Loucy (cell line): ENCODE results near the gene LIN28B.

Source experiments
- H2AFZ ChIP-seq: fragments of 200-600 bp; sonication (generic); 2 replicates; pipeline ENCODE4 v1.6.0; 2016; ENCODE audit warnings: antibody characterized with exemption, mild to moderate bottlenecking, low read length, moderate library complexity
- H3F3A ChIP-seq: fragments of 200-600 bp; 2 replicates; pipeline ENCODE4 v1.6.0; 2016; ENCODE audit warnings: antibody characterized with exemption, low read depth, mild to moderate bottlenecking
- H3K27me3 ChIP-seq: fragments of 200-600 bp; sonication (generic); 2 replicates; pipeline ENCODE4 v1.6.1; 2014; ENCODE audit warnings: low read length, mild to moderate bottlenecking; ENCODE audit not compliant: insufficient read depth, poor library complexity, severe bottlenecking
- H3K36me3 ChIP-seq: fragments of 200-600 bp; sonication (generic); 2 replicates; pipeline ENCODE4 v1.6.1; 2016; ENCODE audit warnings: low read length; ENCODE audit not compliant: insufficient read depth
- H3K4me1 ChIP-seq: fragments of 200-600 bp; sonication (generic); 2 replicates; pipeline ENCODE4 v1.5.1; 2014; ENCODE audit warnings: low read length, mild to moderate bottlenecking; ENCODE audit not compliant: insufficient read depth, poor library complexity, severe bottlenecking
- H3K4me2 ChIP-seq: fragments of 200-600 bp; sonication (generic); 2 replicates; pipeline ENCODE4 v1.6.0; 2014; ENCODE audit warnings: antibody characterized with exemption, low read length, low read depth, mild to moderate bottlenecking; ENCODE audit not compliant: poor library complexity, severe bottlenecking
- H3K4me3 ChIP-seq: fragments of 200-600 bp; sonication (generic); 2 replicates; pipeline ENCODE4 v1.5.1; 2014; ENCODE audit warnings: low read length, mild to moderate bottlenecking, mixed read lengths; ENCODE audit not compliant: poor library complexity, severe bottlenecking
- H3K79me2 ChIP-seq: fragments of 200-600 bp; sonication (generic); 2 replicates; pipeline ENCODE4 v1.6.1; 2014; ENCODE audit warnings: low read length; ENCODE audit not compliant: insufficient read depth
- H3K9ac ChIP-seq: fragments of 200-600 bp; sonication (generic); 2 replicates; pipeline ENCODE4 v1.6.0; 2014; ENCODE audit warnings: mild to moderate bottlenecking, low read depth, low read length, moderate library complexity; ENCODE audit not compliant: poor library complexity, severe bottlenecking
- H3K9me2 ChIP-seq: fragments of 200-600 bp; sonication (generic); replicated peaks from 2 replicates; pipeline ENCODE4 v1.6.1; 2016; ENCODE audit warnings: low read depth, low read length, mixed read lengths
- H3K9me3 ChIP-seq: fragments of 200-600 bp; sonication (generic); 2 replicates; pipeline ENCODE4 v1.6.1; 2014; ENCODE audit warnings: mild to moderate bottlenecking, antibody characterized with exemption, low read length, low read depth; ENCODE audit not compliant: insufficient read depth
- H4K20me1 ChIP-seq: fragments of 200-600 bp; sonication (generic); 2 replicates; pipeline ENCODE4 v1.6.0; 2014; ENCODE audit warnings: antibody characterized with exemption, low read length, mild to moderate bottlenecking; ENCODE audit not compliant: insufficient read depth, poor library complexity, severe bottlenecking
- EZH2phosphoT487 ChIP-seq: fragments of 200-600 bp; IDR thresholded peaks from 2 replicates; pipeline ENCODE4 v1.6.1; 2018; ENCODE audit warnings: antibody characterized with exemption, mild to moderate bottlenecking, moderate library complexity, borderline replicate concordance
- TF ChIP-seq, protein P1 (sequence below): fragments of 200-600 bp; sonication (generic); conservative IDR thresholded peaks from 2 replicates; pipeline ENCODE4 v1.5.1; 2014; ENCODE audit warnings: mild to moderate bottlenecking, antibody characterized with exemption, low read length

LIN28B gene

DNA sequence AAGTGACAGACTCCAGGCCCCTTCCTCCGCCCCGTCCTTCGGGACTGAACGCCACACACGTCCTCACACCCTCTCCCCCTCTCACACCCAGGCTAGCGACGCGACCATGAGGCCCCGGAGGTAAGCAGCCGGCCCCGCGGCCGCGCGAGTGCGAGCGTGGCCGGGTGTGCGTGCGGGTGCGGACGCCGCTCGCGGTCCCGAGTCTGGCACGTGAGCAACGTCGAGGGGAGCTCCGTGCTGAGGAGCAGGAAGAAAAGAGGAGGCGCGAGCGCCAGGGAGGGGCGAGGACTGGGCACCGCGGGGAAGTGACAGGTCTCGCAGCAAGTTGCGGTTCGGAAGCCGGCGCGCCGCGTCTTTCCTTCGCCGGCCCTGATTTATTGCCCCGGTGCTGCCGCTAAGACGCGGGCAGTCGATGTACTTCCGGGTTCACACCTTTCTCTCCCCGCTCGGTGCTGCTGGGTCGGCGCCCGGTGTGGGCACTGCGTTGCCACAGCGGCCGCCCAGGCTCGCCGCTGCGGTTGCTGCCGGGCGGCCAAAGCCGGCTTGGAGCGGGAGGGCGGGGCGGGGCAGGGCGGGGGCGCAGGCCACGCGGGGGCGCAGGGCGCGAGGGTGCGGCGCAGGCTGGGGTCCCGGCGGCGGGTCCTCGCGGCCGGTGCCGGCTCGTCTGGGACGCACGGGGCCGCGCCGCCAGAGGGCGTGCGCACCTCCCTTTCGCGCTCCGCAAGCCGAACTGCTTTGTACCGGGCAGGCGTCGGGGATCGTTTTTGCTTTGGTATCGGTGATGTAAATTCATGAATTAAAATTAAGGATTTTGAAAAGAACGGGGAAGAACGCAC, 15.8 kb upstream of the LIN28B start:
- H3K36me3 ChIP-seq, result no peaks in the 10 kb centered on the region
- H3K4me3 ChIP-seq, result no peak overlapping the region
- H4K20me1 ChIP-seq, result no peaks in the 10 kb centered on the region
- H3K9ac ChIP-seq, result no peak overlapping the region
- H2AFZ ChIP-seq, result no peak overlapping the region
- H3K27me3 ChIP-seq, result no peaks in the 10 kb centered on the region
- H3K9me2 ChIP-seq, result no peaks in the 10 kb centered on the region
- H3K9me3 ChIP-seq, result no peaks in the 10 kb centered on the region
- TF ChIP-seq, protein P1, sequence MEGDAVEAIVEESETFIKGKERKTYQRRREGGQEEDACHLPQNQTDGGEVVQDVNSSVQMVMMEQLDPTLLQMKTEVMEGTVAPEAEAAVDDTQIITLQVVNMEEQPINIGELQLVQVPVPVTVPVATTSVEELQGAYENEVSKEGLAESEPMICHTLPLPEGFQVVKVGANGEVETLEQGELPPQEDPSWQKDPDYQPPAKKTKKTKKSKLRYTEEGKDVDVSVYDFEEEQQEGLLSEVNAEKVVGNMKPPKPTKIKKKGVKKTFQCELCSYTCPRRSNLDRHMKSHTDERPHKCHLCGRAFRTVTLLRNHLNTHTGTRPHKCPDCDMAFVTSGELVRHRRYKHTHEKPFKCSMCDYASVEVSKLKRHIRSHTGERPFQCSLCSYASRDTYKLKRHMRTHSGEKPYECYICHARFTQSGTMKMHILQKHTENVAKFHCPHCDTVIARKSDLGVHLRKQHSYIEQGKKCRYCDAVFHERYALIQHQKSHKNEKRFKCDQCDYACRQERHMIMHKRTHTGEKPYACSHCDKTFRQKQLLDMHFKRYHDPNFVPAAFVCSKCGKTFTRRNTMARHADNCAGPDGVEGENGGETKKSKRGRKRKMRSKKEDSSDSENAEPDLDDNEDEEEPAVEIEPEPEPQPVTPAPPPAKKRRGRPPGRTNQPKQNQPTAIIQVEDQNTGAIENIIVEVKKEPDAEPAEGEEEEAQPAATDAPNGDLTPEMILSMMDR, result no peak
- no peak for TF ChIP-seq EZH2phosphoT487
- no peaks in the 10 kb centered on the region for H3K4me1 ChIP-seq
- no peak overlapping the region for H3K4me2 ChIP-seq
- H3K79me2 ChIP-seq, result no peaks in the 10 kb centered on the region
- no peaks in the 10 kb centered on the region for H3F3A ChIP-seq

DNA sequence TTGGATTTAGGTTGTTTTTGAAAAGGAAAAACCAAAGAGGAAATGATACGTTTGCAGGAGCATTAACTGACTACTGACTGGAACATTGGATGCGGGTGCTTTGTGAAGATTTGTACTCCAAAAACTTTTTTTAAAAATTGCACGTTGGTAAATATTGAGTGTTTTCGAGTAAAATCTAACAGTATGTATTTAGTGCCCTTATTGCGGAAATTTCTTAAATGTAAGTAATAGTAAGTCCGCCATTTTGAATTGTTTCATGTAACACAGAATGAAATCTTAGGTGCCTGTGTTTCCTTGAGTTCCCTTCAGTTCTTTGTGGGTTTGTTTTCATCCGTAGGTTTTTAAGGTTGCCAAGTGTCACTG, 15.2 kb upstream of the LIN28B start:
- H3K9ac ChIP-seq, result no peak overlapping the region
- H3K79me2 ChIP-seq, result no peaks in the 10 kb centered on the region
- no peaks in the 10 kb centered on the region for H3F3A ChIP-seq
- no peak overlapping the region for H3K4me2 ChIP-seq
- H3K27me3 ChIP-seq, result no peaks in the 10 kb centered on the region
- H2AFZ ChIP-seq, result no peak overlapping the region
- no peaks in the 10 kb centered on the region for H3K36me3 ChIP-seq
- no peaks in the 10 kb centered on the region for H3K9me2 ChIP-seq
- H3K4me3 ChIP-seq, result no peak overlapping the region
- no peaks in the 10 kb centered on the region for H3K4me1 ChIP-seq
- TF ChIP-seq, protein P1, result no peak
- no peak for TF ChIP-seq EZH2phosphoT487
- H4K20me1 ChIP-seq, result no peaks in the 10 kb centered on the region
- no peaks in the 10 kb centered on the region for H3K9me3 ChIP-seq

DNA sequence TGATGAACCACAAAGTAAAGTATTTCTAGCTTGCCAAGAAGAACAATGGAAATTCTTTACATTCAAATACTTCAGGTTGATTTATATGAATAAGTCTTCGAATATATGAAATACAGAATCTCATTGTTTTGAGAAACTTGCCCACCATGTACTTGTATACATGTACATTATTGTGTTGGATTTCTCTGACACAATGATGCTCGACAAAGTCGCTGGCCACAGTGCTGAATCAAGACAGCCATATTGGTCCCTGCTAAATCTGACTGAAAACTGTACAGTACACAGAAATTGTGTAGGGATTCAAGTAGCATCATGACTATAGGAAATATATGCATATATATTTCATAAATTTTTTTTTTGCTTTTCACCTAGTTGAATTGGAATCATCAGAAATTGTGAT, 13.1 kb upstream of the LIN28B start:
- no peaks in the 10 kb centered on the region for H3K27me3 ChIP-seq
- H3K9me2 ChIP-seq, result no peaks in the 10 kb centered on the region
- H3K9me3 ChIP-seq, result no peaks in the 10 kb centered on the region
- no peak overlapping the region for H3K4me3 ChIP-seq
- H2AFZ ChIP-seq, result no peak overlapping the region
- no peaks in the 10 kb centered on the region for H3K79me2 ChIP-seq
- H3K4me2 ChIP-seq, result no peak overlapping the region
- H3F3A ChIP-seq, result no peaks in the 10 kb centered on the region
- no peaks in the 10 kb centered on the region for H4K20me1 ChIP-seq
- no peaks in the 10 kb centered on the region for H3K36me3 ChIP-seq
- H3K4me1 ChIP-seq, result no peaks in the 10 kb centered on the region
- TF ChIP-seq, protein P1, result no peak
- no peak for TF ChIP-seq EZH2phosphoT487
- no peak overlapping the region for H3K9ac ChIP-seq
